GM21723 (cell line): ENCODE data around the gene TBXT.
"Not testable (repeated sequence)": the region's sequence is repeated elsewhere in the genome, so short reads cannot be mapped to it uniquely, and the experiment has no call there.

Experiments used
- ATAC-seq: cut with Tn5 transposase; IDR thresholded peaks from one replicate; pipeline ENCODE4 v1.9.1; 2021; ENCODE audit warnings: mild to moderate bottlenecking, moderate library complexity; ENCODE audit not compliant: unreplicated experiment

Gene TBXT

DNA sequence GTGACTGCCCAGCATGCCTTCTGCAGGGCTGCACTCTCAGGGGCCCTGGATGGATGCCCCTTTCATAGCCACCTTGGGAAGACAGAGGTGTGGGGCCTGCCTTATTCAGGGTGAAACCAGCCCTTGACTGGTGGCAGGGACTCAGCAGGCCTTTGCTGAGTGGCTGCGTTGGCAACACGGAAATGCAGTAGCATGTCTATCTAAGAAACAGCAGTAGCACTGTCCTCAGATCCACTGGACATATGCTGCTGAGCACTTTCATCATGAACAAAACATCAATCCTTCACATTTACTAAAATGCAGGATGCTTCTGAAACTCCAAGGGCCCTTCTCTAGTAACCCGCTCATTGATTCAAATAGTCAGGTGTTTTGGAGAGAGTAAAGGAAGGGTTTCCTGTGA lies 4.9 kb upstream of the TBXT start:
- no peak for ATAC-seq

DNA sequence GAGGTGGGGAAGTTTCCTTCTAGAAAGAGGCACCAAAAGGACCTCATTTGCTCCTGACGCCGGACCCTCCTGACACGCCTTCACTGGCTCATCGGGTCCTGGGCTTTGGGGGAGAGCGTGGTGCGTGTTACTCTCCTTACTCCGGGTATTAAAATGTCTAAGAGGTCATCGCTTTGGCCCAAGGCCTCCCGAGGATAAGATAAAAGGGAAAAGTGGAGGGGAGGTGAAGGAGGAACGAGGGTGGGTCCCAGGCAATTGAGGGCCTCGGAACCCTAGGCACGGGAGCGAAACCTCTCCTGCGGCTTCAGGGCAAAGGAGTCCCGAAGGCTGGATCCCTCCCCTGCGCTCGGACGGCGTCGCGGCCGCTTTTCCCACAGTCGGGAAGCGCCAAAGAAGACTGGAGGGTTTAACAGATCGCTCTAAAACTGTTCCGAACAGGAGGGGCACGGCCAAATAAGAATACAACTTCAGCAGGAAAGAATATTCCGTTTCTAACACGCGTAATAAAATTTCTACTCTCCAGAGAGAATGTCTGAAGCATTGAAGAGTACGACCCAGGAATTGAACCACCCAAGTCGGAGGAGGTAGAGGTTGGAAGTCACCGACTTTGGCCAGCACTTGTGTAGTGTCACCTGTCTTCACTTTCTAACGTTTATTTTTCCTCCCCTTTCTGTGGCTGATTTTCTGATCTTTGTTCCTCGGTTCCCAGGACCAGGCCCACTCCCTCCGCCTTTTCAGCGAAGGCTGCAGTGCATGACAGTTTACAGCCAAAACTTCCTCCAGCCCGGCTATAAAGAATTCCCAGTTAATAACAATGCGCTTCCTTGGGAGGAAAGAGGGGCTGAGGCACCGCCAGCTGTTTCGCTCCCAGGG lies 2.1 kb upstream of the TBXT start:
- ATAC-seq, result no peak

DNA sequence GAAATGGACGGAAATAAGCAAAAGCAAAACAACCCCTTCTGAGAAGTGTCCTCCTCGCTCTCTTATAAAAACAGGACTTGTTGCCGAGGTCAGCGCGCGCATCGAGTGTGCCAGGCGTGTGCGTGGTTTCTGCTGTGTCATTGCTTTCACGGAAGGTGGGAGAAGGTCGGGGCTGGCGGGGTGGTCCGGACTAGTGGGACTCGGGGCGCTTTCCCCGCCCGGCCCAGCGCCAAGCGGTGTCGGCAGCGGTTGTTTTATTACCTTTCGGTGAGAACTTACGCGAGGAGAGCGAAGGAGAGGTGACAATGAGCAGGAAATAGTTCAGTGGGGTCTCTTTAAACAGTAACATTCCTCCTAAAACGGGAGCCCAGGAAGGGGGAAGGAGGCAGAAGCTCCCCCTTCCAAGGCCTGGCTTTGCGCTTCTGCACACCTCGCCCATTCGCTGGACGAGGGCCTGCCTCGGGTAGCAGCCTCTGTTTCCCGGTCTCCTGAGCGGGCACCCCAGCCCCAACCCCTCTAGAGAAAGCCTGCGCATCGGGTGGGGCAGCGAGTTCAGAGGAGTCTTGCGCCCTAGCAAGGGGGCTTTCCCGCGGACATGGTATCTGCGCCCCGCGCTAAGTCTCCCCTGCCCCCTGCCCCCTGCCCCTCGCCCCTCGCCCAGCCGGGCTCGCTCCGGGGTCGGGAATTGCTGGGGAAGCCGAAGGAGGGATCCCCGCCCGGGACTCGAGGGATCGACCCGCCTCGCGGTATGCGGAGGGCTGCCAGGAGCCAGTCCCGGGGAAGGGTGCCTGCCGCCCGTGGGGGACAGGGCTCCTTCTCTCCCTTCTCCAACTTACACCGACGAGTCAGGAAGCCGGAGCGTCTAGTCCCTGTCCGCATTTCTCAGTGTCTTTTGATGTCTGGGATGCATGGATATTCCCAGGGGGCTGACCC lies 1.2 kb upstream of the TBXT start:
- ATAC-seq, result no peak

DNA sequence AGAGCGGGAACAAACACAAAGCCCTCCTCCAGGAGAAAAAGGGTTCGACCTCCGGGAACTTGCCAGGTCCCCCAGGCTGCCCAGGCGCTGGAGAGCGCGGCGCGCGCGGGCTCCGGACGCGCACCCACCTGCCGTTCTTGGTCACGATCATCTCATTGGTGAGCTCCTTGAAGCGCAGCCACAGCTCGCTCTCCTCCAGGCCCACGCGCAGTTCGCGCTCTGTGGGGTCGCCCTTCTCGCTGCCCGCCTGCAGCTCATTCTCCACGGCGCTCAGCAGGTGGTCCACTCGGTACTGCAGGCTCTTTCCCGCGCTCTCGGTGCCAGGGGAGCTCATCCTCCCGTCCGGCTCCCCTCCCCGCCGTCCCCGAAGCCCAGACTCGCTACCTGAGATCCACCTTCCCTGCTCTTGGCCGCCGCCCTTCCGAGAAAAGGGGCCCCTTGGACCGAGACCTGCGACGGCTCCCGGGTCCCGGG lies 356 bp downstream of the TBXT start:
- ATAC-seq, result no peak

DNA sequence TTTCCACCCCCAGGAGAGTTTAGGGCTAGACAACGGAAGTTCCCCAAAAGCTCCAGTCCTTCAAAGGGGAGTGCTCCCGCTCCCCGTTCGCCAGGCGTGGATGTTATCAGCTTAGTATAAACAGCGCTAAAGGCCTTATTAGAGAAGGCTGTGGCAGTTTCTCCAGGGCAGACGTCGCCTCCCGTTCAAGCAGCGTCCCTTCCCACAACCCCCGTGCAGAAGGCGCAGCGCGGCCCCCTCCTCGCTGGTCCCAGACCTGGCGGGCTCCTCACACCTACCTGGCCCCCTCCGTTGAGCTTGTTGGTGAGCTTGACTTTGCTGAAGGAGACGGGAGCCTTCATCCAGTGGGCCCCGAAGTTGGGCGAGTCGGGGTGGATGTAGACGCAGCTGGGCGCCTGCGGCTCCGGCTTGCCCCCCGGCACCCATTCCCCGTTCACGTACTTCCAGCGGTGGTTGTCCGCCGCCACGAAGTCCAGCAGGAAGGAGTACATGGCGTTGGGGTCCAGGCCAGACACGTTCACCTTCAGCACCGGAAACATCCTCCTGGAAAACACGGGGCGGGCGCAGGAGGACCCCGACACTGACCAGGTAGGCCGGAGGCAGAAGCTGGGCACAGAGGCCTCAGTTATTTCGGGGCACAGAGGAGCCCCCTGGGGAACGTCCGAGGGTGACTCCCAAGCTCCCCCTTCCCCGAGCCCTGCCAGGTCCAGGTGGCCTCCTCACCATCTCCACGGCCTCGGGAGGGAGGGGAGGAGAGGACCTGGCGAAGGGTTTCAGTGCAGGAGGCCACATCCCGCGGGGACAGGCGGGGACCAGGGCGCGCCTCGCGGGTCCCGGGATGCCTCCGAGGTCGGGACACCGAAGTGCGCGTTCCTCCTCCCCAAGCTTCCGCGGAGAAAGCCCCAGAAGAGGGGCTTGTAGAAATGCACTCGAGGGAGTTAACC lies 1.1 kb downstream of the TBXT start:
- ATAC-seq, result no peak

DNA sequence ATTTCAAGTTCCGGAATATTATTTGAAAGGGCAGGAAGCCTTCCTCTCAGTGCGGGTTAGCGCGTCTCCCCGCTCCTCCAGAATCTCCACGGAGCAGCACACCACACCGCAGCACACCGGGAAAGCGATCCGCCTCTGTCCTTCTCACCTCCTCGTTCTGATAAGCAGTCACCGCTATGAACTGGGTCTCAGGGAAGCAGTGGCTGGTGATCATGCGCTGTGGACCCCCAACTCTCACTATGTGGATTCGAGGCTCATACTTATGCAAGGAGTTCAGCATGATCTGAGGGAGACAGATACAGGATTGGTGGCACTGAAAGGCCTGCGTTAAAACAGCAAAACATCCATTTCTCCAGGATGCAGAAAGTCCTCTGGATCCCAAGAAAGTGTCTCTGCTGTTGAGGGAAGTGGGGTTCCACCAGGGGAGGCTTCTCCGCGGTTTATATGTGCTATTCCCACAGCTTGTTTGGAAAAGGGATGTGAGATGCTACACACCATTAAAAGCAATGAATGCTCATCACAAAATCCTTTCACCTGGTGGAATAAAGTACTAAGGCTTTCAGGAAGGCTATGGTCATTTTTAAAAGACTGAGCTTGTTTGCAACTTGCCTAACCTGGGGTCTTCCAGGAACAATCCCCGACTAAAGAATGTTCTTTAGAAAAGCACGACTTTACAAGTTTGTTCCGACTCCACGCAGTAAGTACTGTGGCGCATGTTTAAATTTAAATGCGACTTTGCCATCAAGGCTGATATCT lies 1.9 kb downstream of the TBXT start:
- ATAC-seq, result no peak

DNA sequence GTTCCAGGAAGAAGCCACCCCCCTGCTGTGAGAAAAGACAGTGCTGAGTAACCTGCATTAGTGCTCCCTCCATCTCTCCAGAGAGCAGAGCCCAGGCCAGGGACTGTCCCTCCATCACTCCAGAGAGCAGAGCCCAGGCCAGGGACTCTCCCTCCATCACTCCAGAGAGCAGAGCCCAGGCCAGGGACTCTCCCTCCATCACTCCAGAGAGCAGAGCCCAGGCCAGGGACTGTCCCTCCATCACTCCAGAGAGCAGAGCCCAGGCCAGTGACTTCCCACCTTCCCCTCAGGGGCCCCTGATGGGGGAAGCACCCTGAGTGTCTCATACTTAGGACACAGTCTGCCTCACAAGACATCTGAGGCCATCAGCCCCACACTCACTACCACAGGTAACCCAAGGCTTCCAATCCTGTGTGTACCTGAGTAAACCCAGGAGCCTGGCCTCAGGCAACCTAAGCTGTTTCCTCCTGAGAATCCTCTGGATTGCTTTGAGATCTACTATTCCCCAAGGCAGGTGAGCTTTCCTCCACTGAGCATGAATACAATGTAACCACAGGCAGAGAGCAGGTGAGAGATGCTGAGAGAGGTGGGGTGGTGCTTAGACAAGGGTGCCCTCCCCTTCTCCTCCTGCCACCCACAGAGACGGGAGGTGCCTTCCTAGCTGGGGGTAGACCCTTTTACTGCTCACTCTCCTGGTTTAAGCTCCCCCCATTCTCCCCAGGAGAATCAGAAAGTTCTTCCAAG lies 4.9 kb downstream of the TBXT start:
- ATAC-seq, result peak; percentile 91

DNA sequence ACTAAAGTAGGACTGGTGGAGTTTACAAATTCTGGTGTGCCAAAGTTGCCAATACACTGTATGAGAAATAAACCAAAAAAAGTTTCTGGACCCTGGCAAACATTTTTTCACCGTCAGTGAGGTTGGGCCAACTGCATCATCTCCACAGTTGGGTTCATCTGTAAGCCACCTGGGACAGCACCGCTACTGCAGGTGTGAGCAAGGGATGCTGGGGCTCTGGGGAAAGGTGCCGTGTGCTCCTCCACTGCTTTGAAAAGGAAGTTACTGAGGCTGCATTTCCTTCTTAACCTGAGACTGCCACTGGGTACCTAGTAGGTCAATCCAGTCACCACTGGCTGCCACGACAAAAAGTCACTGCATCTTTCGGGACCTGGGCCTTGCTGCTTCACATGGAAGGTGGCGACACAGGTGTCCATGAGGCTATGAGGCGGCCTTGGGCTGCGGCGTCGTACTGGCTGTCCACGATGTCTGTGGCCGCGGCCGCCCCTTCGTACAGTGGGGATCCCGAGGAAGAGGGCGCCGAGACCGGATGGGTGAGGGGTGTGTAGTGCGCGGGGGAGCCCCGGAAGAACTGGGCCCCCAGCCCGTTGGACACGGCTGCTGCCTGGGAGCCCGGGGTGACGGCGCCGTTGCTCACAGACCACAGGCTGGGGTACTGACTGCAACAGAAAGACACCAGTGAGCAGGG lies 9.6 kb downstream of the TBXT start:
- ATAC-seq, result no peak

DNA sequence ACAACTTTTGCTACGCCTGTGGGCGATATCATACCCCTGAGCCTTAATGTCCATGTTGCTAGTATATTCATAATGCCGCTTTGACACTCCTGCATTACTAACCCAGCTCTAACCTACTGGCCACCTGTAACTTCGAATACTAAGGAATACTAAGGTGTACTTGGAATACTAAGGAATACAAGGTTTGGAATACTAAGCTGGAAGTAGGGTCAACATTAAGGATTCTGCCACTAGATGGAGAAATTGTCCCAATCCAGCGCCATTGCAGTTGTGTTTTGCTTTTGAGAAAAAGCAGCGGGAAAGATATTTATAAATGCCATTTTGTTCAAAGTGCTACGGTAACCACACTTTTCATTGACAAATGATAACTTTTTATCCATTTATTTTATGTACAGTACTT lies 10.7 kb downstream of the TBXT start:
- ATAC-seq, result no peak

DNA sequence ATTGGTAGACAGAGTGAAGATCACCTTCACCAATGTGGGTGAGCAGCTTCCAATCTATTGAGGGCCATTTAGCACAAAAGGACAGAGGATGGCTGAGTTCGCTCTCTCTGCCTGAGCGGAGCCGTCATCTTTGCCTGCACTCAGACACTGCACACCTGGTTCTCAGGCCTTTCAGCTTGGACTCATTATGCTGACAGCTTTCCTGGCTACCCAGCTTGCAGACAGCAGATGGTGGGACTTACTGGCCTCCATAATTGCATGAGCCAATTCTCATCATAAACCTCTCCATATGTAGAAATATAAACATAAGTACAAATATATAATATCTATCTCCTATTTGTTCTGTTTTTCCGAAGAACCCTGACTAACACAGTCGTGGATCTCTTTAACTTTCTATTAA lies 13.7 kb downstream of the TBXT start:
- ATAC-seq, result no peak

DNA sequence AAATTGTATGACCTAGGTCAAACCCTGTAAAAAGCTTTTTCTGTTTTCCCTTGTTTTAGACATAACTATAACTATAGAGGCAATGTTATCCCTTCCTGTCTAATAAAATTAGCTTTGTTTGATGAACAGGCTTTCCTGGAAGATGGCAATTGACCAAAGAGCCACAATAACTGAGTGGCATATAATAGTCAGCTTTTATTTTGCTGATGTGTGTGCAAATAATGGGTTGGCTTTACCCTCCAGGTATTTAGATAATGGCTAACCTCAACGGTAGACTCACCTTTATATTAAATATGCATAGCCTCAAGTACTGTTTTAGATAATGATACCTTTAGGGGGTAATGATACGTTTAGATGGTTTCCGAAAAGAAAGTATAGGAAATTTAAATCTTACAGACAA lies 15.0 kb downstream of the TBXT start:
- no peak for ATAC-seq

DNA sequence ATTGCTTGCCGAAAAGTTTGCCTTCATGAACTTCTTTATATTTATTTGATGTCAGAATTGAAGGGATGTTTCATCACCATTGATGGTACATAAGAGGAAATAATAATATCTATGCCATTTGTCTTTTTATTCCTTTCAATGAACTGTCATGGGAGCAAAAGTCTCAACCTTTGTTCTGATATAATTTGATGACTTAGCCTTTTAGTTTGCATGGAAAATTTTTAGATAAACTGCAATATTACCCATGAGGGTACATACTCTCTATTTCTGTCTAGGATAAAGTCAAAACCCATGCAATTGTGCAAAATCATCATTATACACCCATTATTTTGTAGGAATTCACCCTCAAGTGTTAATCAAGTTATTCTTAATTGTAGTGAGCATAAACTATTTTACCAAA lies 15.9 kb downstream of the TBXT start:
- ATAC-seq, result no peak

DNA sequence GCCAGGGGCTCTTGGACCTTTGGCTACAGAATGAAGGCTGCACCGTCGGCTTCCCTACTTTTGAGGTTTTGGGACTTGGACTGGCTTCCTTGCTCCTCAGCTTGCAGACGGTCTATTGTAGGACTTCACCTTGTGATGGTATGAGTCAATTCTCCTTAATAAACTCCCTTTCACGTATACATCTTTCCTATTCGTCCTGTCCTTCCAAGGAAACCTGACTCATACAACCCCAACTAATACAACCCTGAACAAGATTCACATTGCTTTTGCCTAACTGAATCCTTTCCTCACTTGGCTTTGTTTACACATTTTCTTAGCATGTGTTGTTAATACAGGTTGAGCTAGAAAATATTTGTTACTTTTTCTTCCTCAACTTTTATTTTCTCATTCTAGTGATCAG lies 21.9 kb downstream of the TBXT start:
- no peak for ATAC-seq

DNA sequence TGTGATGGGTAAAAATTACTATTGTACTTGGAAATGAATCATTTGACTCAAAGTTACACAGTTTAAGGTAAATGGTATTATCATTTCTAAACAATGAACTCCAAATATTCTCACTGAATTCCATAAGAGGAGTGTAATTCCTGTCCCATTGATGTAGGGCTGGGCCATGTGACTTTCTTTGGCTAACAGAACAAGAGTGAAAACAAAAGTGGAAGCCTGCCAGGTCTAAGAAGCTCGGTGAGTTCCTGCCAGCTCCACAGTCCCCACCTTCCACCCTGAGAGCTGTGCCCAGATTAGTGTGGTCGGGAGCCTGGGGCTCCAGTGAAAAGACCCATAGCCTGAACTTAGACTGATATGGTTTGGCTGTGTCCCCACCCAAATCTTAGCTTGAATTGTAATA lies 24.6 kb downstream of the TBXT start:
- no peak for ATAC-seq

DNA sequence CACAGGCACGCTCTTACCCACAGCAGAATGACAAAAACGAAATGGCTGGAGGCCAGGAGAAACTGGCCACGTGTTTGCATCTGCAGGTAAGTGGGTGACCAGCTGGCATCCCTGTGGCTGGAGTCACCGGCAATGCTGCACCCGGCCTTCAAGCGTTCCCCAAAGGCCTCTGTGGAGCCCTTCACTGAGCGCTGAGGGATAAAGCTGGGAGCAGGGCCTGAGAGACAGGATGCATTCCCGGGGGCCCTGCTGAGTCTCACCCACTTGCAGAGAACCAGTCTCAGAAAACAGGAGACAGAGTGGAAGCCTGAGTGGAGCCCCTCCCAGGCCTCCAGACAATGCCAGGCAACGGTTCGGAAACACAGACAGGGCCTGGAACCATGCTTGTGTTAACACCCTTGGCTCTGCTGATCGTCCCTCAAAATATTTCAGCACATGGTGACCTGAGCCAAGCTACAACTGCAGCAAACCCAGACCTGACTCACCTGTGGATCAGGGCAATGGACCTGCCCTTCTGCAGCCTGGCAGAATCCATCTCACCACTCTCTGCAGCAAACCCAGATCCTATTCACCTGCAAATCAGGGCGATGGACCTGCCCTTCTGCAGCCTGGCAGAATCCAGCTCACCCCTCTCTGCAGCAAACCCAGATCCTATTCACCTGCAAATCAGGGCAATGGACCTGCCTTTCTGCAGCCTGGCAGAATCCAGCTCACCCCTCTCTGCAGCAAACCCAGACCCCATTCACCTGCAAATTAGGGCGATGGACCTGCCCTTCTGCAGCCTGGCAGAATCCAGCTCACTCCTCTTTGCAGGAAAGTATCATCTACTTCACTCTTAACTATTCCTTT lies 39.8 kb downstream of the TBXT start:
- no peak for ATAC-seq

DNA sequence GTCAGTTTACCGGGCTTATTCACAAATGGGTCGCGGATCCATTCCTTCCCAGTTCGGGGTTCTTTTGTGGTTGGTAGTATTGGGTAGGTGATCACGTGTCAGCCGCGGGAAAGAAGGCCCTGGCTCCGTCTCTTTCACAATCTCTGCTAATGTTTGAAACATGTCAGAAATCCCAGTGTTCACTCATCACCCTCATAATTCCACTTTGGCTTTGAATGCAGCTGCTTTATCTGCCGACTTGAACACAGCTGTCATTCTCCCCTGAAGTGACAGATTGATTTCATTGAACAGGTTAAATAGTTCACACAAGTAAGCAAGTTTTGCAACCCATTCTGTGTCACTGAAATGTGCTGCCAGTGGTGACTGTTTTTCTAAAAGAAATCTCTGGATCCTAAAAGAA lies 44.5 kb downstream of the TBXT start:
- not testable (repeated sequence) for ATAC-seq

DNA sequence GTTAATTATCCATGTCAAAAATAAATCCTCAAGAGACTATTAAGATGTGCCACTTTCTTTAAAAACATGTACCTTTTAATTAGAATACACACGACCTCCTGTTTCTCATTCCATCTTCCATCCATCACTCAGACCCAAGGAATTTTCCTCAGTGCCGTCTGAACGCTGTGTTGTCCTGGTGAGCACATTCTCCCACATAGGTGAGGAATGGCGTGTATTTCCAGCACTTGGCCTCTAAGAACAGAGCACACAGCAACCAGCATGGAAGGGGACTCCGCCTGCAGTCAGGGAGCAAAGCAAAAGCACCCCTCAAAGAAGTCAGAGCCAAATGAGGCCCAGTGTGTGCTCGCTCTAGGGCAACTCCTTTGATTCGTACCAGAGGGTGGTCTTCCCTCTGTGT lies 45.9 kb downstream of the TBXT start:
- no peak for ATAC-seq
